Small intestine (tissue), 7 donors: ENCODE measurements around the gene LIN54. TPM values are rescaled to one million over a fixed set of nuclear protein-coding genes. Genes with fewer than 3 reads are reported as not detected.

ENCODE experiments used
- DNase-seq, 2 donors: peaks; one replicate each; pipeline versions ENCODE4 v3.0.0 to v3.0.0-alpha.2; 2013
- FAIRE-seq: peaks from 2 replicates; lab custom pipeline; 2012; peaks lifted over from hg19 to GRCh38; lab: Jason Lieb, UNC
- H3K27ac ChIP-seq, 3 donors: one replicate each; pipeline ENCODE4 v1.5.1; 2013; ENCODE audit warnings: low read length in 2 of 3, mild to moderate bottlenecking in 2 of 3, control low read depth in 1 of 3, inconsistent platforms in 1 of 3, low read depth in 1 of 3, moderate library complexity in 1 of 3
- H3K27me3 ChIP-seq, 3 donors: one replicate each; pipeline ENCODE4 v1.6.1; 2013; ENCODE audit warnings: low read length in 3 of 3, inconsistent platforms in 1 of 3; ENCODE audit not compliant: control insufficient read depth in 3 of 3, insufficient read depth in 3 of 3
- H3K36me3 ChIP-seq, 3 donors: one replicate each; pipeline ENCODE4 v1.6.1; 2013; ENCODE audit warnings: low read length in 3 of 3, inconsistent platforms in 1 of 3, low read depth in 1 of 3, mild to moderate bottlenecking in 1 of 3, moderate library complexity in 1 of 3; ENCODE audit not compliant: control insufficient read depth in 3 of 3, insufficient read depth in 2 of 3
- H3K4me1 ChIP-seq, 3 donors: one replicate each; pipeline ENCODE4 v1.6.1; 2013; ENCODE audit warnings: low read length in 2 of 3, inconsistent platforms in 1 of 3, low read depth in 1 of 3, mild to moderate bottlenecking in 1 of 3, moderate library complexity in 1 of 3; ENCODE audit not compliant: control insufficient read depth in 3 of 3, insufficient read depth in 2 of 3
- H3K4me3 ChIP-seq, 3 donors: one replicate each; pipeline ENCODE4 v1.5.1; 2013; ENCODE audit warnings: low read length in 3 of 3, control low read depth in 1 of 3, inconsistent platforms in 1 of 3, low read depth in 1 of 3, mild to moderate bottlenecking in 1 of 3, moderate library complexity in 1 of 3
- H3K9me3 ChIP-seq, 2 donors: one replicate each; pipeline ENCODE4 v1.6.1; 2013; ENCODE audit warnings: low read depth in 1 of 2, low read length in 1 of 2; ENCODE audit not compliant: control insufficient read depth in 2 of 2, insufficient read depth in 1 of 2
- WGBS, 3 donors: extraction: QIAGEN DNeasy Blood & Tissue Kit; methylation state at CpG; one replicate each; pipeline ENCODE4 v1.1.7; 2013; 5-methylcytosine and 5-hydroxymethylcytosine counted together
- polyA plus RNA-seq, 4 donors: library from polyadenylated mRNA; stranded (reverse) in 3 of 4; unstranded in 1 of 4; fragments of 200-250 nt in 3 of 4; fragments of 120-200 nt in 1 of 4; gene quantifications; one replicate each; pipeline versions ENCODE4 v1.2.1 to v1.2.3, GENCODE V29; 2013
- donor health status: healthy with polysubstance abuse.
- donor health status: control.
- donor health status: control.
- donor health status: Bipolar disorder and iron deficiency.
- donor health status: healthy.

Gene LIN54
- polyA plus RNA-seq, 4 donors: 3.0 to 11.8 (median 4.0) TPM

DNA sequence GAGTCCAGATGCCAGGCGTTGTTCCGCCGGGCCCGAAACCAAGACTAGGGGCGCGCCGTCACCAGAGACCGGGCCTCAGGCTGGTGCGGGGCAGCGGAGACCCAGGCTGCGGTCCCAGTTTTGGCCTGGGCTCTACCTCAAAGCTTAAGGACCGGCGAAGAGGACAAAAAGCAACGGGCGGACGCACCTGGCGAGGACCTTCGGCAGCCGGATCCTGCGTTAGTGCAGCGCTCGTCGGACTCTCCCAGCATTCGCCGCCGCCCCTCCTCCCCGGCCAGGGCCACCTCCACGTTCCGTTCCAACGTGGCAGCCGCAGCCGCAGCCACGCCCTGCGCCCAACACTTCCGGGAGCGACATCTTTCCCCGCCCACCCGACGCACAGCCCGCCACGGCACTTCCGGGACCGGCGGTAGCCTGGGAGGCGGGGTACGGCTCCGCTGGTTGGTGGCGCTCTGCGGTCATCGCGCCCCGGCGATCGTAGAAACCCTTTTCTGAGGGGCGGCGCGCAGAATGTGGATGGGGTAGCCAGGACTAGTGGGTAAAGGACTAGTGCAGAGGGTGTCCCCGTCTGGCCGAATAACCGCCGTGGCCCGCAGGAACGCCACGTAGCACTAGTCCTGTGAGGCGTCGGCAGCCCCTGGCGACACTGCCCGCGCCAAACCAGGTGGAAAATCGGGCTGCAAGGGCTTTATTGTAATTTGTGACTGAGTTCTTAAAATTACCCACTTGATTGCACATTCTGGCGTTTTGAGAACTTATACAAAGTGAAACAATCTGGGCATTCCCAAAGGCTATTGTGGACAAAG is 119.5 kb downstream of the LIN54 start, which contains the start of gene SEC31A:
SEC31A (minus strand) TSS at position 253 of the 806 bp plus-strand sequence. CDS start 9,217 bp downstream, outside the sequence.
- Histone ChIP-seq H3K27me3 (no peaks in the 10 kb centered on the region), H3K36me3 (peaks cover 5 to 17% (median 6%) of the 10 kb centered on the region in 3 donors), H3K27ac (peak within 1 kb of the TSS; percentile 99 to 100 (median 99)), H3K4me1 (peaks cover 5 to 15% (median 8%) of the 10 kb centered on the region in 3 donors), H3K9me3 (no peaks in the 10 kb centered on the region), H3K4me3 (peak within 1 kb of the TSS; percentile 75 to 99 (median 94))
- FAIRE-seq (no peak), DNase-seq (peak; percentile 96 to 99)
- 0% methylated on average over 69 to 71 of the region's 71 CpGs for WGBS, 3 donors

DNA sequence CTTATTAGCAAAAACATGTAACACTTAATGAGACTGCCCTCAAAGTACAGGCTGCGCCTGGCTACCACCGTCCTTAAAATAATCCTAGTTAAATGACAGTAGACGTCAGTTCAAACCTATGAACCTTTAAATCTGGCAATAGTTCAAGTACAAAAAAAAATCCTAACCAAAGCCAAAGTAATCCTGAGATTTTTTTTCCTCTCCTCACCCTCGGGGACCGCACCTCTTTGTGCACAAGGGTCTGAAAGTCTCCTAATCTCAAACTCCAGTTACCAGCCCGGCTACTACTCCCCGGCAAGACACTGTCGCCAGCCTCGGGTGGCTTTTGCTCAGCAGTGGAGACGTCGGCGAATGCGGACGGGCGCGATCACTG is 120.1 kb downstream of the LIN54 start:
- Histone ChIP-seq H3K9me3 (no peaks in the 10 kb centered on the region), H3K4me3 (peak overlapping the region; percentile 75 to 99 (median 94)), H3K27me3 (no peaks in the 10 kb centered on the region), H3K36me3 (peaks cover 5 to 16% (median 6%) of the 10 kb centered on the region in 3 donors), H3K27ac (peak overlapping the region; percentile 99 to 100 (median 99)), H3K4me1 (peaks cover 5 to 15% (median 8%) of the 10 kb centered on the region in 3 donors)
- DNase-seq: no peak
- 0% methylated on average over 16 of the region's 16 CpGs for WGBS, 3 donors
- no peak for FAIRE-seq

GRCh38 chr4:82889287-82889686 is 121.3 kb downstream of the LIN54 start:
- Histone ChIP-seq H3K27me3 (no peaks in the 10 kb centered on the region), H3K9me3 (no peaks in the 10 kb centered on the region), H3K4me3 (peak overlapping the region in 2 of 3 donors; percentile 75 to 99), H3K36me3 (peaks cover 2 to 11% (median 2%) of the 10 kb centered on the region in 3 donors), H3K4me1 (peaks cover 5 to 21% (median 5%) of the 10 kb centered on the region in 3 donors), H3K27ac (peak overlapping the region in 1 of 3 donors; percentile 100)
- FAIRE-seq (no peak), DNase-seq (peak in 1 of 2 donors; percentile 30)
- 19 to 64% (median 45%) methylated on average over 6 of the region's 6 CpGs for WGBS, 3 donors

DNA sequence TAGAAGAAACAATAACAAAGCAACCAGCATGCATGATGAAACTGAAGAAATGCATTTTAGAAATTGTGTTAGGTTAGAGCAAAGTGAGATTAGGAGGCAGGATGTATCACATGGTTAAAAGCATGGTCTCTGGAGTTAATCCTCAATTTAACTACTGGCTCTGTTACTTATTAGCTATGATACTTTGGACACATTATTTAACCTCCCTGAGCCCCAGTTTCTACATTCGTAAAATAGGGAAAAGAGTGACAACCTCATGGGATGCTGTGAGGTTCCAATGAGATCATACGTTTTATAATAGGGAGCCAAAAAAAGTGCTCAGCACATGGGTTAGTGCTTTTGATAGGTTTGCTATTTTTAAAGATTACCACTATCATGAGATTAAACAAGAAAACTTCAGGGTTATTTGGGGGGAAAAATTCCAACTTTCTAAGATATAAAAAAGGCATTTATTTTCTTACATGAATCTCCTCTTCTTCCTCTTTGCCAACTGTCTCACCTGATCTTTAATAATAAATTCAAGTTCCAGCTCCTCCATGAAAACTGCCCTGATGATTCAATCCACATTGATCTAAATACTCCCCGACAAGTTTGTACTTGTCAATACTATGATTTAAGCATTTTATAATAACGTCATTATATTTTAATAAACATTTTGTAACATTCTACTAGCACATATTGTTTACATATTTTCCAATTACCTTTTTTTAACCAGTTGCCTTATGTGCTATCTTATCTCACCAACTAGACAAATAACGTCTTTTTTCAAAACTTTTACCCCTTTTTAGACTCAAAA is 124.3 kb downstream of the LIN54 start:
- H3K4me3 ChIP-seq: peak overlapping the region in 1 of 3 donors; percentile 7
- WGBS, 3 donors: 11 to 38% (median 28%) methylated on average over 5 of the region's 5 CpGs
- FAIRE-seq: no peak

DNA sequence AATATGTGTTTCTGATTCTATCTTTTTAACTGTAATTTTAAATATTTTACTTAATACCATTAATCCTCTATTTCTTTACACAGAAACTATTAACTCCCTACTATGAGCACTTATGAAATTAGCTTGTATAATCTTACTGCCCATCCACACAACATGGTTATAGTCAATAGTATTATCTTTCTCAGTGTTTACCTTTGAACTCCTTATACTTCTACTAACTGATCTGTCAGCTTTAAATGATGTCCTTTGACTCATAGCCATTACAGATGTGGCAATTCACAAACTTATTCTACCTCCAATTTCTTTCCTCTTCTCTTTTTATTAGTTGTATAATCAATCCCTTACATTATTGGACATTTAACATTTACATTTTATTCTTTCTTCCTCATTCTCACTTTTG is 125.2 kb downstream of the LIN54 start:
- FAIRE-seq (no peak), DNase-seq (peak; percentile 68 to 79)
- H3K27ac ChIP-seq: peak overlapping the region in 1 of 3 donors; percentile 73
- H3K9me3 ChIP-seq: no peaks in the 10 kb centered on the region
- H3K27me3 ChIP-seq: no peaks in the 10 kb centered on the region
- peak overlapping the region in 1 of 3 donors; percentile 19 for H3K4me3 ChIP-seq
- peaks cover 2 to 11% (median 4%) of the 10 kb centered on the region in 3 donors for H3K4me1 ChIP-seq
- H3K36me3 ChIP-seq: peaks cover 0 to 23% (median 0%) of the 10 kb centered on the region in 3 donors

More for the DNA sequence above, 124.3 kb downstream of the LIN54 start:
- peak overlapping the region in 1 of 3 donors; percentile 82 for H3K27ac ChIP-seq
- H3K36me3 ChIP-seq: peaks cover 0 to 19% (median 0%) of the 10 kb centered on the region in 3 donors
- H3K9me3 ChIP-seq: no peaks in the 10 kb centered on the region
- peaks cover 2 to 11% (median 4%) of the 10 kb centered on the region in 3 donors for H3K4me1 ChIP-seq
- peak; percentile 55 to 73 for DNase-seq
- H3K27me3 ChIP-seq: no peaks in the 10 kb centered on the region

Other genes with a start within 250 kb of the LIN54 start
- 10 to 100 TPM in 1 of 4 donors, 1 to 10 TPM in 2, under 1 TPM in 1; 0.45 to 73.0 (median 5.3) TPM for gene SCD5, start 212.0 kb downstream of the LIN54 start, polyA plus RNA-seq
- 100 to 1,000 TPM in 3 of 4 donors, 10 to 100 TPM in 1; 95.3 to 376 (median 164) TPM for gene SEC31A, start 119.7 kb downstream of the LIN54 start, polyA plus RNA-seq
- 1 to 10 TPM in 3 of 4 donors, under 1 TPM in 1; 0.54 to 7.9 (median 2.5) TPM for gene THAP9, start 110.1 kb downstream of the LIN54 start, polyA plus RNA-seq
- gene COPS4, start 24.4 kb upstream of the LIN54 start, polyA plus RNA-seq: 10 to 100 TPM; 23.5 to 46.9 (median 31.4) TPM
- 100 to 1,000 TPM in 3 of 4 donors, 10 to 100 TPM in 1; 84.2 to 309 (median 164) TPM for gene PLAC8, start 103.9 kb upstream of the LIN54 start, polyA plus RNA-seq